GM18861 (cell line): Measurements from ENCODE around the gene NRCAM.
A peak's percentile ranks its signal among the peaks of the same experiment; 100 is the strongest.

Experiments
- ATAC-seq: cut with Tn5 transposase; IDR thresholded peaks from one replicate; pipeline ENCODE4 v1.9.1; 2021; ENCODE audit not compliant: unreplicated experiment

NRCAM gene

GRCh38 chr7:108252177-108252576 lies 204.1 kb downstream of the NRCAM start:
- ATAC-seq = no peak

GRCh38 chr7:108251700-108252099 lies 204.5 kb downstream of the NRCAM start:
- no peak for ATAC-seq

GRCh38 chr7:108249453-108249852 lies 206.8 kb downstream of the NRCAM start:
- ATAC-seq = no peak

- no peak for ATAC-seq
Observed at GRCh38 chr7:108248821-108249220, 207.4 kb downstream of the NRCAM start.

GRCh38 chr7:108248418-108248817 lies 207.8 kb downstream of the NRCAM start:
- ATAC-seq = no peak

- no peak for ATAC-seq
Observed at GRCh38 chr7:108247614-108248013, 208.6 kb downstream of the NRCAM start.

- peak; percentile 74 for ATAC-seq
Observed at GRCh38 chr7:108246227-108246837, 209.9 kb downstream of the NRCAM start.

GRCh38 chr7:108245523-108246226 lies 210.6 kb downstream of the NRCAM start:
- no peak for ATAC-seq

GRCh38 chr7:108244110-108244509 lies 212.1 kb downstream of the NRCAM start:
- ATAC-seq = no peak

GRCh38 chr7:108239501-108240225 lies 216.6 kb downstream of the NRCAM start:
- no peak for ATAC-seq

- ATAC-seq = no peak
Observed at GRCh38 chr7:108236681-108237415, 219.4 kb downstream of the NRCAM start.

GRCh38 chr7:108235451-108236061 lies 220.7 kb downstream of the NRCAM start:
- no peak for ATAC-seq

- no peak for ATAC-seq
Observed at GRCh38 chr7:108234971-108235450, 221.2 kb downstream of the NRCAM start.

GRCh38 chr7:108234281-108234680 lies 222.0 kb downstream of the NRCAM start:
- ATAC-seq = no peak

GRCh38 chr7:108232076-108232475 lies 224.2 kb downstream of the NRCAM start:
- no peak for ATAC-seq

- ATAC-seq = no peak
Observed at GRCh38 chr7:108231221-108231620, 225.0 kb downstream of the NRCAM start.

GRCh38 chr7:108227366-108227765 lies 228.9 kb downstream of the NRCAM start:
- ATAC-seq = no peak

GRCh38 chr7:108226816-108227299 lies 229.4 kb downstream of the NRCAM start:
- ATAC-seq = no peak

GRCh38 chr7:108225531-108226181 lies 230.6 kb downstream of the NRCAM start:
- no peak for ATAC-seq

GRCh38 chr7:108224387-108224786 lies 231.8 kb downstream of the NRCAM start:
- no peak for ATAC-seq
